Measurements from ENCODE around the gene EGFL6. TPM values are rescaled to one million over a fixed set of nuclear protein-coding genes. Genes with fewer than 3 reads are reported as not detected.

The EGFL6 gene, protein sequence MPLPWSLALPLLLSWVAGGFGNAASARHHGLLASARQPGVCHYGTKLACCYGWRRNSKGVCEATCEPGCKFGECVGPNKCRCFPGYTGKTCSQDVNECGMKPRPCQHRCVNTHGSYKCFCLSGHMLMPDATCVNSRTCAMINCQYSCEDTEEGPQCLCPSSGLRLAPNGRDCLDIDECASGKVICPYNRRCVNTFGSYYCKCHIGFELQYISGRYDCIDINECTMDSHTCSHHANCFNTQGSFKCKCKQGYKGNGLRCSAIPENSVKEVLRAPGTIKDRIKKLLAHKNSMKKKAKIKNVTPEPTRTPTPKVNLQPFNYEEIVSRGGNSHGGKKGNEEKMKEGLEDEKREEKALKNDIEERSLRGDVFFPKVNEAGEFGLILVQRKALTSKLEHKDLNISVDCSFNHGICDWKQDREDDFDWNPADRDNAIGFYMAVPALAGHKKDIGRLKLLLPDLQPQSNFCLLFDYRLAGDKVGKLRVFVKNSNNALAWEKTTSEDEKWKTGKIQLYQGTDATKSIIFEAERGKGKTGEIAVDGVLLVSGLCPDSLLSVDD
- not detected in 2 replicates for total RNA-seq

DNA sequence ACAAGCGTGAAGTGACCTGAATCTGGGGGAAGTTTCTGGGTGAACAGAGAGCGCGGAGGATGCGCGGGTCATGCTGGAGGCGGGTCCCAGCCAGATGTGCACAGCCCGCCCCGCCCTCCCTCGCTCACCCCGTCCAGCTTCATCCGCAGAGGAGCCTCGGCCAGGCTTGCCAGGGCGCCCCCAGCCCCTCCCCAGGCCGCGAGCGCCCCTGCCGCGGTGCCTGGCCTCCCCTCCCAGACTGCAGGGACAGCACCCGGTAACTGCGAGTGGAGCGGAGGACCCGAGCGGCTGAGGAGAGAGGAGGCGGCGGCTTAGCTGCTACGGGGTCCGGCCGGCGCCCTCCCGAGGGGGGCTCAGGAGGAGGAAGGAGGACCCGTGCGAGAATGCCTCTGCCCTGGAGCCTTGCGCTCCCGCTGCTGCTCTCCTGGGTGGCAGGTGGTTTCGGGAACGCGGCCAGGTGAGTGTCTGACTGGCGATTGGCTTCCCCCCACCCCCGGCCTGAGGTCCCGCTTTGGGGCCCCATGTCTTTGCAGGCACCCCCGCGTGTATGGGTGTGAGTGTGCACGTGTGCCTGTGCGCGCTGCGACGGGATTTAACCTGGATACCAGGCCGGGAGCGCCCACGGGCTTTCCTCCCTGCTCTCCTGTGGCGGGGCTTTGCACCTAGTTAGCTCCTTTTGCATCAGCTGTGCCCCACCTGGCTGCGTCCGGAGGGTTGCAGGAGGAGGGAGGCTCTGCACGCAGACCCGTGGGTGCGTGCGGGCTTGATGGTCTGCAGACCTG lies at the start of gene EGFL6:
Gene EGFL6, plus strand, starts transcription at position 123 of the 782 bp plus-strand sequence. Its CDS starts 261 bp downstream, at position 384.

DNA sequence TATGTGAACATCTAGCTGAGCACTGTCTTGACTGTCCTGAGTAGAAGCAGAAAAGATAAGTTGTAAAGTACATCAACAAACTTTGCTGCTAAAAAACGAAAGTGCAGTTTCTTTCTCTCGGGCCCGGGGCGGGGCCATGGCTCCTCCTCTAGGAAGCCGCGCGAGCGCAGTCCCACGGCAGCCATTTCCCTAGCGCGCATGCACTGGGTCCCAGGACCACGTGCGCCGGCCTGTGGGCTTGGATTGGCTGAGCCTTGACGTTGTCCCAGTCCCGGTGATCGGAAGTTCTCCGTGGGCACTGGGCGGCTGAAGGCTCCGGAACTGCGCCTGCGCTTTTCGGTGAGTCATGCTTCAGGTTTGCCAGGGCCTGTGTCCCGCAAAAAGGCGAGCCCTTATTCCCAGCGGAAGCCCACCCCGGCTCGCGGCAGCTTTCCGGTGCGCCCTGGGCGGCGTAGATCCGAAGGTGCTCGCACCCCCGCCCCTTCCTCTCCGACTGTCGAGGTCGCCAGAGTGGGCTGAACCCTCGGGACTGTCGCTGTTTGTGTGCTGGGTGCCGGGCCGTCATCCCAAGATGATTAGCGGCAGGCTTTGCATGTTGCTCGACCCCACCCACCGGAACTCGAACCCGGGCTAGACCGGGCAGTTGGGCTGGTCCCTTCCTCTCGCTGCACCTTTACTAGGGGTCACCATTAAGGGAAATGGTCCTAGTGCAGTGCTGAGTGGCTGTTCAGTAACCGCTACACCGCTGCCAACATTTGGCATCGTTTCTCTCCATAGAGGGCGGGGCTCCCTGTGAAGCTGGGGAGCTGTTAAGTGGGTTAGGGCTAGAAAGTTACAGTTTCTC lies 83.7 kb downstream of the EGFL6 start, which contains the start of gene TCEANC:
Gene TCEANC, plus strand, starts transcription at position 292 of the 844 bp plus-strand sequence. CDS start 9,368 bp downstream, outside the sequence.

Other genes with a start within 250 kb of the EGFL6 start
- gene ATXN3L, start 249.5 kb upstream of the EGFL6 start, total RNA-seq = not detected in 2 replicates
- gene TCEANC, start 83.5 kb downstream of the EGFL6 start, total RNA-seq = 1.2 and 1.7 TPM in 2 replicates
- gene RAB9A, start 119.5 kb downstream of the EGFL6 start, total RNA-seq = 19.9 and 38.9 TPM in 2 replicates
- gene TRAPPC2, start 165.0 kb downstream of the EGFL6 start, total RNA-seq = 5.6 and 20.6 TPM in 2 replicates
- 3.7 and 17.2 TPM in 2 replicates for gene OFD1, start 165.1 kb downstream of the EGFL6 start, total RNA-seq
- gene GPM6B, start 247.5 kb downstream of the EGFL6 start, total RNA-seq = 2.3 and 5.3 TPM in 2 replicates